Sigmoid colon (tissue), 7 donors: Measurements from ENCODE around the gene ACAP2. TPM values are rescaled to one million over a fixed set of nuclear protein-coding genes. Genes with fewer than 3 reads are reported as not detected.

Source experiments
- DNase-seq: peaks from one replicate; pipeline ENCODE4 v3.0.0-alpha.2; 2019
- H3K27ac ChIP-seq, 4 donors: fragments of 200-600 bp; sonication (generic); one replicate each; pipeline ENCODE4 v1.5.1; 2016 to 2019; ENCODE audit warnings: mild to moderate bottlenecking in 1 of 4
- H3K27me3 ChIP-seq, 3 donors: fragments of 200-600 bp; sonication (generic); one replicate each; pipeline ENCODE4 v1.5.1; 2019; ENCODE audit warnings: mild to moderate bottlenecking in 1 of 3
- H3K36me3 ChIP-seq, 4 donors: fragments of 200-600 bp; sonication (generic); one replicate each; pipeline ENCODE4 v1.5.1; 2016 to 2019
- H3K4me1 ChIP-seq, 4 donors: fragments of 200-600 bp; sonication (generic); one replicate each; pipeline ENCODE4 v1.5.1; 2017 to 2019
- H3K4me3 ChIP-seq, 4 donors: fragments of 200-600 bp; sonication (generic); one replicate each; pipeline ENCODE4 v1.5.1; 2017 to 2019; ENCODE audit warnings: mild to moderate bottlenecking in 2 of 4, moderate library complexity in 1 of 4
- H3K9me3 ChIP-seq, 4 donors: fragments of 200-600 bp in 3 of 4; sonication (generic) in 3 of 4; one replicate each; pipeline versions ENCODE4 v1.5.1 to v1.6.1; 2013 to 2019
- CTCF ChIP-seq, 4 experiments: fragments of 450-650 bp in 3 of 4; fragments of 200-600 bp in 1 of 4; IDR thresholded peaks; one replicate each; pipeline ENCODE4 v1.5.1; 2016 to 2019; ENCODE audit warnings: antibody characterized with exemption in 4 of 4, mild to moderate bottlenecking in 3 of 4, moderate library complexity in 2 of 4
- EP300 ChIP-seq, 4 donors: sonication (generic); formaldehyde crosslinking; IDR thresholded peaks; one replicate each; pipeline ENCODE4 v1.6.1; 2017; ENCODE audit warnings: antibody characterized with exemption in 4 of 4
- POLR2A ChIP-seq, 2 donors: fragments of 450-650 bp; IDR thresholded peaks; one replicate each; pipeline ENCODE4 v1.6.1; 2016; ENCODE audit warnings: antibody characterized with exemption in 2 of 2, mild to moderate bottlenecking in 2 of 2, moderate library complexity in 2 of 2
- POLR2AphosphoS5 ChIP-seq, 4 donors: sonication (generic); formaldehyde crosslinking; IDR thresholded peaks; one replicate each; pipeline ENCODE4 v1.6.1; 2017; ENCODE audit warnings: antibody characterized with exemption in 4 of 4
- WGBS, 2 donors: extraction: QIAGEN DNeasy Blood & Tissue Kit; methylation state at CpG; one replicate each; pipeline ENCODE4 v1.1.7; 2013; 5-methylcytosine and 5-hydroxymethylcytosine counted together
- intact Hi-C: fragments of 100-400 bp; cut with DNase I; formaldehyde crosslinking; loops from one replicate; pipeline ENCODE4 v1.15.1; 2023
- polyA plus RNA-seq, 3 donors: library from polyadenylated mRNA; stranded (reverse); fragments of 200-250 nt; gene quantifications; one replicate each; pipeline ENCODE4 v1.2.3, GENCODE V29; 2013
- total RNA-seq, 4 donors: library from RNA; depleted of rRNA; stranded (reverse); fragments of >200 nt; gene quantifications; one replicate each; pipeline ENCODE4 v1.1.0, GENCODE V29; 2016
- donor health status: healthy with polysubstance abuse.
- donor health status: Bipolar disorder and iron deficiency.
- donor health status: healthy.

Gene ACAP2
- total and polyA plus RNA-seq, 7 donors: 12.0 to 57.1 (median 28.0) TPM

- 81 to 82% methylated on average over 2 of the region's 2 CpGs for WGBS, 2 donors
- Histone ChIP-seq H3K27me3 (no peaks in the 10 kb centered on the region), H3K9me3 (no peaks in the 10 kb centered on the region), H3K4me3 (no peak overlapping the region), H3K4me1 (peaks cover 0 to 9% (median 3%) of the 10 kb centered on the region in 4 donors), H3K27ac (no peak overlapping the region), H3K36me3 (peaks cover 0 to 18% (median 0%) of the 10 kb centered on the region in 4 donors)
- intact Hi-C loops: no loop called here
- no peak for DNase-seq
- TF ChIP-seq CTCF (IDR thresholded peaks at IDR 0.05) (no peak), POLR2A (IDR thresholded peaks at IDR 0.05) (no peak), EP300 (IDR thresholded peaks at IDR 0.05) (no peak), POLR2AphosphoS5 (IDR thresholded peaks at IDR 0.05) (no peak)
Measured at GRCh38 chr3:195385526-195385925, 57.3 kb downstream of the ACAP2 start.

GRCh38 chr3:195384952-195385351 lies 57.9 kb downstream of the ACAP2 start:
- WGBS, 2 donors: 89 to 100% methylated on average over 1 of the region's 1 CpG
- TF ChIP-seq POLR2A (IDR thresholded peaks at IDR 0.05) (no peak), CTCF (IDR thresholded peaks at IDR 0.05) (no peak), POLR2AphosphoS5 (IDR thresholded peaks at IDR 0.05) (no peak), EP300 (IDR thresholded peaks at IDR 0.05) (no peak)
- intact Hi-C loops: no loop called here
- Histone ChIP-seq H3K36me3 (peaks cover 0 to 20% (median 0%) of the 10 kb centered on the region in 4 donors), H3K4me3 (no peak overlapping the region), H3K27ac (no peak overlapping the region), H3K9me3 (no peaks in the 10 kb centered on the region), H3K27me3 (no peaks in the 10 kb centered on the region), H3K4me1 (peaks cover 0 to 9% (median 3%) of the 10 kb centered on the region in 4 donors)
- DNase-seq: no peak

- H3K27ac ChIP-seq: no peak overlapping the region
- 98% methylated on average over 7 of the region's 7 CpGs for WGBS, 2 donors
- peaks cover 0 to 7% (median 0%) of the 10 kb centered on the region in 4 donors for H3K36me3 ChIP-seq
- intact Hi-C loops: no loop called here
- H3K4me1 ChIP-seq: no peaks in the 10 kb centered on the region
- no peaks in the 10 kb centered on the region for H3K27me3 ChIP-seq
- H3K9me3 ChIP-seq: no peaks in the 10 kb centered on the region
- TF ChIP-seq CTCF (IDR thresholded peaks at IDR 0.05) (no peak), POLR2AphosphoS5 (IDR thresholded peaks at IDR 0.05) (no peak), POLR2A (IDR thresholded peaks at IDR 0.05) (no peak), EP300 (IDR thresholded peaks at IDR 0.05) (no peak)
- H3K4me3 ChIP-seq: no peak overlapping the region
- DNase-seq: no peak
Measured at GRCh38 chr3:195372220-195372619, 70.6 kb downstream of the ACAP2 start.

- 99% methylated on average over 5 of the region's 5 CpGs for WGBS, 2 donors
- H3K36me3 ChIP-seq: peaks cover 0 to 7% (median 0%) of the 10 kb centered on the region in 4 donors
- no peaks in the 10 kb centered on the region for H3K9me3 ChIP-seq
- no peak for DNase-seq
- no peak overlapping the region for H3K27ac ChIP-seq
- H3K4me1 ChIP-seq: no peaks in the 10 kb centered on the region
- H3K27me3 ChIP-seq: no peaks in the 10 kb centered on the region
- no peak for TF ChIP-seq CTCF (IDR thresholded peaks at IDR 0.05)
- TF ChIP-seq POLR2AphosphoS5 (IDR thresholded peaks at IDR 0.05): no peak
- TF ChIP-seq POLR2A (IDR thresholded peaks at IDR 0.05): no peak
- TF ChIP-seq EP300 (IDR thresholded peaks at IDR 0.05): no peak
- H3K4me3 ChIP-seq: no peak overlapping the region
- intact Hi-C loops: no loop called here
Measured at GRCh38 chr3:195366200-195366925, 76.5 kb downstream of the ACAP2 start.
